Endothelial cell of umbilical vein (primary cell): Measurements from ENCODE around the gene GSTT4. TPM values are rescaled to one million over a fixed set of nuclear protein-coding genes. Genes with fewer than 3 reads are reported as not detected.
"Not testable (repeated sequence)": the region's sequence is repeated elsewhere in the genome, so short reads cannot be mapped to it uniquely, and the experiment has no call there.

Source experiments
- BruUV-seq: library from RNA; stranded (reverse); fragments of 400-500 nt; replicated peaks from 2 replicates; lab custom pipeline; 2021; lab: Mats Ljungman, UMichigan
- CTCF ChIA-PET: fragments of 300-600, 350-600 bp; sonication (Branson Sonifier 250); formaldehyde crosslinking; loops from one replicate; lab custom pipeline; 2021; ENCODE audit warnings: antibody characterized with exemption, inconsistent platforms; lab: Charles Lee
- POLR2A ChIA-PET: fragments of 300-600, 350-600 bp; sonication (Branson Sonifier 250); formaldehyde crosslinking; loops from one replicate; lab custom pipeline; 2021; ENCODE audit warnings: antibody characterized with exemption, inconsistent platforms; lab: Charles Lee
- DNase-seq: peaks from one replicate; pipeline ENCODE4 v3.0.0-alpha.2; 2011; ENCODE audit warnings: low read depth, low spot score
- FAIRE-seq: peaks from 2 replicates; lab custom pipeline; 2011; peaks lifted over from hg19 to GRCh38; lab: Jason Lieb, UNC
- H2AFZ ChIP-seq: 2 replicates; pipeline ENCODE4 v1.6.0; 2012; ENCODE audit warnings: low read depth, low read length, control low read depth, inconsistent platforms
- H3K27ac ChIP-seq: 2 replicates; pipeline ENCODE4 v1.5.1; 2011; ENCODE audit warnings: low read depth, mild to moderate bottlenecking, control low read depth, low read length, moderate library complexity; ENCODE audit not compliant: insufficient read depth
- H3K27me3 ChIP-seq, 2 experiments: 2 replicates each; pipeline versions ENCODE4 v1.6.0 to v1.6.1; 2011; ENCODE audit warnings: low read length in 2 of 2, mixed read lengths in 1 of 2; ENCODE audit not compliant: control insufficient read depth in 2 of 2, insufficient read depth in 2 of 2
- H3K36me3 ChIP-seq, 2 experiments: 2 replicates in 1 of 2; 3 replicates in 1 of 2; pipeline ENCODE4 v1.5.1; 2011; ENCODE audit warnings: low read length in 2 of 2, mild to moderate bottlenecking in 1 of 2, moderate library complexity in 1 of 2; ENCODE audit not compliant: control insufficient read depth in 2 of 2, insufficient read depth in 2 of 2; ENCODE audit errors: extremely low read depth in 1 of 2
- H3K4me1 ChIP-seq: 3 replicates; pipeline ENCODE4 v1.5.1; 2011; ENCODE audit warnings: mild to moderate bottlenecking, low read length; ENCODE audit not compliant: control insufficient read depth, insufficient read depth; ENCODE audit errors: extremely low read depth
- H3K4me2 ChIP-seq: 2 replicates; pipeline ENCODE4 v1.6.1; 2011; ENCODE audit warnings: low read length, control low read depth, mixed read lengths; ENCODE audit not compliant: insufficient read depth
- H3K4me3 ChIP-seq, 3 experiments: fragments of 200-600 bp in 1 of 3; sonication (generic), shearing (Covaris generic) in 1 of 3; replicated peaks in 1 of 3; 2 replicates each; pipeline ENCODE4 v1.5.1; 2011 to 2016; ENCODE audit warnings: control low read depth in 3 of 3, low read length in 3 of 3, mild to moderate bottlenecking in 2 of 3, inconsistent platforms in 1 of 3, low read depth in 1 of 3, moderate library complexity in 1 of 3; ENCODE audit not compliant: insufficient read depth in 1 of 3
- H3K79me2 ChIP-seq: 2 replicates; pipeline ENCODE4 v1.6.0; 2012; ENCODE audit warnings: low read length, inconsistent platforms; ENCODE audit not compliant: control insufficient read depth, insufficient read depth
- H3K9ac ChIP-seq: replicated peaks from 2 replicates; pipeline ENCODE3; 2011; ENCODE audit warnings: low read length, control low read depth; ENCODE audit not compliant: insufficient read depth; ENCODE audit errors: extremely low read depth
- H3K9me1 ChIP-seq: replicated peaks from 3 replicates; pipeline ENCODE4 v1.6.0; 2011; ENCODE audit warnings: mild to moderate bottlenecking, low read length; ENCODE audit not compliant: control insufficient read depth, insufficient read depth; ENCODE audit errors: extremely low read depth
- H3K9me3 ChIP-seq: replicated peaks from 2 replicates; pipeline ENCODE4 v1.5.1; 2012; ENCODE audit warnings: low read length, inconsistent platforms; ENCODE audit not compliant: control insufficient read depth, insufficient read depth
- H4K20me1 ChIP-seq: replicated peaks from 2 replicates; pipeline ENCODE3; 2011; ENCODE audit warnings: mild to moderate bottlenecking, low read length; ENCODE audit not compliant: control insufficient read depth, insufficient read depth; ENCODE audit errors: extremely low read depth
- dilution Hi-C: fragments of 300-500 bp; cut with MboI; formaldehyde crosslinking; loops from one replicate; pipeline ENCODE4 v1.15.0; 2019; ENCODE audit warnings: low sequenced_read_pairs; ENCODE audit not compliant: extremely low pct_ligation_motif_present
- intact Hi-C: fragments of 100-400 bp; cut with micrococcal nuclease; formaldehyde crosslinking; loops from one replicate; pipeline ENCODE4 v1.10.0; 2022
- polyA plus RNA-seq, 4 experiments: library from polyadenylated mRNA; depleted of rRNA in 3 of 4; stranded (reverse) in 3 of 4; unstranded in 1 of 4; fragments of >200 nt; gene quantifications; 2 replicates each; pipeline versions ENCODE4 v1.2.1 to v1.2.3, GENCODE V29; 2011 to 2012; ENCODE audit warnings: missing spikeins in 1 of 4
- total RNA-seq: library from RNA; stranded (reverse); gene quantifications from 2 replicates; pipeline ENCODE4 v1.2.3, GENCODE V29; 2021

Gene GSTT4
- total and polyA plus RNA-seq, 2 donors (not counting 3 experiments of a cell fraction or from before 2014, with no cell fraction given), result not detected

DNA sequence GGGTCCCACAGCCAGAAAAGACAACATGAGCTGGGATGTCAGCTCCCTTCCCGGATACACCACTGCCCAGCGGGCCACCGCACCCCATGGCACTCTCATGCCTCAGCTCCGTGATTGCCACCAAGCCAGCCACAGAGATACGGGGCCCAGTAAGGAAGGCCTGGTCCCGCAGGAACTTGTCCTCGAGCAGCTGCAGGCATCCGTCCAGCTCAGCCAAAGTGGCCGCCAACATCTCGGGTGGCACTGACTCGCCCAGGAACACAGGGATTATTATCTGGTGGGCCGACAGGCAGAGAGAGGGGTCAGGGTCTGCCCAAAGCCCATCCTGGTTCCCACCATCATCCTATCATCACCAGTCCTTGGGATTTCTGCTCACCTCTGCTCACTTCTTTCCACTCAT, 27.9 kb downstream of the GSTT4 start:
- H3K4me1 ChIP-seq, intact Hi-C loops, H3K27me3 ChIP-seq, H3K36me3 ChIP-seq, DNase-seq, H3K9me1 ChIP-seq, H3K27ac ChIP-seq, dilution Hi-C loops, H3K4me3 ChIP-seq, CTCF ChIA-PET, H3K4me2 ChIP-seq, POLR2A ChIA-PET, H3K79me2 ChIP-seq, BruUV-seq, H3K9me3 ChIP-seq, H2AFZ ChIP-seq, H3K9ac ChIP-seq, H4K20me1 ChIP-seq, FAIRE-seq: not testable (repeated sequence)

DNA sequence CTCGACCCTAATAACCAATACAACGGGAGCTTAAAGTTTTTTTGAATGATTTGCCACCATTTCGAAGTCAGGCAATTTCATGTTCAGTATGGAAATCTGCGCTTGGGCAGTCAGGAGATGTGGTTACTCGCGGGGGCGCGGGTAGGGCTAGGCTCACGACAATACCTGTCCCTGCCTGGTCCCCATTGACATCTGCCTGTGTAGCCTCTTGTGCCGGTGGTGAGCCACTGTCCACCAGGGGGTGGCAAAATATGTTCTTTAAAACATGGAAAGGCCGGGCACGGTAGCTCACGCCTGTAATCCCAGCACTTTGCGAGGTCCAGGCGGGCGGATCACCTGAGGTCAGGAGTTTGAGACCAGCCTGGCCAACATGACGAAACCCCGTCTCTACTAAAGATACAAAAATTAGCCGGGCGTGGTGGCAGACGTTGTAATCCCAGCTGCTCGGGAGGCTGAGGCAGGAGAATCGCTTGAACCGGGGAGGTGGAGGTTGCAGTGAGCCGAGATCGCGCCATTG, 30.4 kb downstream of the GSTT4 start:
- H3K79me2 ChIP-seq, H2AFZ ChIP-seq, DNase-seq, H3K4me1 ChIP-seq, H3K9ac ChIP-seq, CTCF ChIA-PET, intact Hi-C loops, H3K27ac ChIP-seq, H4K20me1 ChIP-seq, H3K9me1 ChIP-seq, H3K9me3 ChIP-seq, FAIRE-seq, dilution Hi-C loops, H3K4me3 ChIP-seq, H3K27me3 ChIP-seq, H3K4me2 ChIP-seq, POLR2A ChIA-PET: not testable (repeated sequence)
- BruUV-seq, result TSS peak; percentile 96
- peaks cover 2 to 12% of the 10 kb centered on the region in 2 experiments for H3K36me3 ChIP-seq

DNA sequence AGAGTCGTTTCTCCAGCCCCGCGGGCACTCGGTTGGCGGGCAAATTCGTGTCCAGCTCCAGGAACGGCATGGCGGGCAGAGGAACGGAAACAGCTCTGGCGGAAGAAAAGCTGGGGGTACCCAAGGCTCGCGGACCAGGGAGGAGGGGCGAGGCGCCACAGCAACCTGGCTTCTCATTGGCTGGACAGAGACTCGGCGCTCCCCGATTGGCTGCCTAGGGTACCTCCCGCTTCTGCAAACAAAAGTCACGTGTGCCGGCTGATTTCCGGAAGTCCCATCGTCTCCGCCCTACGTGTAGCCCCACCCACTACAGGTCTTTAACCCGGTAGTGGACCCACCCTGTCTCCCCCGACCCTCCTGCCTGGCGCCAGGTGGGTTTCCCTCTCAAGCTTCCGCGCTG, 30.9 kb downstream of the GSTT4 start, which contains the start of gene DDT:
Gene DDT (minus strand): TSS at position 97 of the 400 bp plus-strand sequence. CDS start 27 bp downstream, at position 70.
- dilution Hi-C loops, BruUV-seq: not testable (repeated sequence)

DNA sequence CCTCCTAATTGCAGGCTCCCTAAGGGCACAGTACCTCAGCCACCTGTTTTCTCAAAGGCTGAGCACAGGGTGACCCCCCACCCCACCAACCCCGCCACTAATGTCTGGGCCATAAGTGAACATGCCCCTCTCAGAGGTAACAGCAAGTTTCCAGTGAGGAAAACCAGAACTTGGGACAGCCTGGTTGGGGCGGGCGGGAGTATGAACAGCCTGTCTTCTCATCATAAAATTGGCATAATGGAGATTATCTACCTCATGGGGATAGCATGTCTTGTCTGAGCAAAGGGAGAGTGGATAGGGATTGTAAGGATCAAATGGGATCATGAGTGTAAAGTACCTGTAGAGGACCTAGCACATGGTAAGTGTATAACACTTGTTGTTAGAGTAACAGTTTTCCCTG, 33.3 kb downstream of the GSTT4 start:
- H3K4me1 ChIP-seq, POLR2A ChIA-PET, dilution Hi-C loops, H3K4me2 ChIP-seq, H4K20me1 ChIP-seq, CTCF ChIA-PET, FAIRE-seq, H3K9me3 ChIP-seq, H3K4me3 ChIP-seq, BruUV-seq, intact Hi-C loops, H3K27ac ChIP-seq, H3K27me3 ChIP-seq, H3K9me1 ChIP-seq, H3K9ac ChIP-seq, H2AFZ ChIP-seq, DNase-seq: not testable (repeated sequence)
- peaks cover 2 to 16% of the 10 kb centered on the region in 2 experiments for H3K36me3 ChIP-seq
- peaks cover 13% of the 10 kb centered on the region for H3K79me2 ChIP-seq

More for the DNA sequence above, 30.9 kb downstream of the GSTT4 start, which contains the start of gene DDT:
- H3K9me3 ChIP-seq, H3K4me3 ChIP-seq, H3K4me1 ChIP-seq, H3K79me2 ChIP-seq, H3K9me1 ChIP-seq, POLR2A ChIA-PET, H3K27me3 ChIP-seq, H3K4me2 ChIP-seq, DNase-seq, H3K9ac ChIP-seq, CTCF ChIA-PET, H4K20me1 ChIP-seq, H2AFZ ChIP-seq, intact Hi-C loops, H3K27ac ChIP-seq: not testable (repeated sequence)
- FAIRE-seq, result peak; percentile 100
- H3K36me3 ChIP-seq, result peaks cover 2 to 15% of the 10 kb centered on the region in 2 experiments
